Fibroblast of the aortic adventitia (primary cell): ENCODE data around the gene ARPC1A. TPM values are rescaled to one million over a fixed set of nuclear protein-coding genes. Genes with fewer than 3 reads are reported as not detected.

Source experiments
- DNase-seq: peaks from one replicate; pipeline ENCODE4 v3.0.0-alpha.2; 2010; ENCODE audit warnings: low read depth
- H3K4me3 ChIP-seq: 2 replicates; pipeline ENCODE4 v1.5.1; 2011; ENCODE audit warnings: low read depth, mild to moderate bottlenecking, control low read depth, low read length, moderate library complexity
- CTCF ChIP-seq: IDR thresholded peaks from 2 replicates; pipeline ENCODE4 v1.5.1; 2011; ENCODE audit warnings: mild to moderate bottlenecking, low read length, control low read depth, inconsistent platforms; ENCODE audit not compliant: insufficient read depth
- total RNA-seq: library from RNA; depleted of rRNA; stranded (reverse); fragments of >200 nt; gene quantifications from 2 replicates; pipeline ENCODE4 v1.2.3, GENCODE V29; 2012; ENCODE audit warnings: low replicate concordance

ARPC1A gene
- total RNA-seq, 1 donor = 253 TPM

GRCh38 chr7:99359465-99360154, 33.9 kb downstream of the ARPC1A start:
- TF ChIP-seq CTCF = no peak
- DNase-seq = no peak
- no peak overlapping the region for H3K4me3 ChIP-seq

GRCh38 chr7:99362801-99363200, 37.1 kb downstream of the ARPC1A start:
- no peak overlapping the region for H3K4me3 ChIP-seq
- DNase-seq = peak; percentile 95
- TF ChIP-seq CTCF = no peak

GRCh38 chr7:99363286-99363685, 37.6 kb downstream of the ARPC1A start:
- no peak for TF ChIP-seq CTCF
- DNase-seq = no peak

GRCh38 chr7:99365318-99366141, 39.8 kb downstream of the ARPC1A start:
- no peak overlapping the region for H3K4me3 ChIP-seq
- no peak for DNase-seq
- TF ChIP-seq CTCF = peak; percentile 57

More at GRCh38 chr7:99363286-99363685, 37.6 kb downstream of the ARPC1A start:
- no peak overlapping the region for H3K4me3 ChIP-seq

- DNase-seq = no peak
- no peak overlapping the region for H3K4me3 ChIP-seq
- no peak for TF ChIP-seq CTCF
These were observed 40.9 kb downstream of the ARPC1A start for GRCh38 chr7:99366646-99367045.

- H3K4me3 ChIP-seq = no peak overlapping the region
- DNase-seq = no peak
- TF ChIP-seq CTCF = no peak
These were observed 43.2 kb downstream of the ARPC1A start for GRCh38 chr7:99368750-99369389.
